K562 (cell line): ENCODE results near the gene NELFE. TPM values are rescaled to one million over a fixed set of nuclear protein-coding genes. Genes with fewer than 3 reads are reported as not detected.

Experiments
- E4F1 ChIP-seq: fragments of 250-450 bp; sonication (Bioruptor Pico); IDR thresholded peaks from 2 replicates; pipeline ENCODE4 v1.5.0; 2021; ENCODE audit warnings: mild to moderate bottlenecking, borderline replicate concordance
- ELK1 ChIP-seq: sonication (generic); formaldehyde crosslinking; IDR thresholded peaks from 2 replicates; pipeline ENCODE4 v1.8.1; 2022; ENCODE audit warnings: missing genetic modification reagents
- GABPB2 ChIP-seq: fragments of 250-450 bp; sonication (Bioruptor Pico); conservative IDR thresholded peaks from 2 replicates; pipeline ENCODE4 v1.5.1; 2021; ENCODE audit warnings: mild to moderate bottlenecking
- GATAD2A ChIP-seq: fragments of 450-650 bp; IDR thresholded peaks from 2 replicates; pipeline ENCODE4 v1.6.1; 2017
- GATAD2B ChIP-seq: fragments of 450-650 bp; IDR thresholded peaks from 2 replicates; pipeline ENCODE4 v1.6.1; 2017; ENCODE audit warnings: mild to moderate bottlenecking, borderline replicate concordance
- ILK ChIP-seq: fragments of 450-650 bp; IDR thresholded peaks from 2 replicates; pipeline ENCODE4 v1.6.1; 2016; ENCODE audit warnings: missing genetic modification characterization, low read depth, mild to moderate bottlenecking, missing compliant biosample characterization, moderate library complexity, borderline replicate concordance
- JUN ChIP-seq, 2 experiments: sonication (generic) in 1 of 2; formaldehyde crosslinking in 1 of 2; IDR thresholded peaks; 2 replicates each; pipeline versions ENCODE4 v1.6.1 to v1.8.0; 2012 to 2022; ENCODE audit warnings: borderline replicate concordance in 2 of 2, mild to moderate bottlenecking in 2 of 2, improper control_type of control experiment in 1 of 2, low read depth in 1 of 2, low read length in 1 of 2, missing genetic modification reagents in 1 of 2
- JUND ChIP-seq, 2 experiments: IDR thresholded peaks; 2 replicates in 1 of 2; 3 replicates in 1 of 2; pipeline ENCODE4 v1.6.1; 2011; ENCODE audit warnings: borderline replicate concordance in 2 of 2, low read depth in 2 of 2, low read length in 2 of 2, improper control_type of control experiment in 1 of 2, missing biosample characterization in 1 of 2, missing genetic modification characterization in 1 of 2, missing genetic modification reagents in 1 of 2
- KAT7 ChIP-seq: sonication (generic); formaldehyde crosslinking; IDR thresholded peaks from 2 replicates; pipeline ENCODE4 v1.8.0; 2022; ENCODE audit warnings: missing genetic modification reagents, mild to moderate bottlenecking, borderline replicate concordance
- MTA2 ChIP-seq: fragments of 450-650 bp; IDR thresholded peaks from 2 replicates; pipeline ENCODE4 v1.6.1; 2016; ENCODE audit warnings: low read depth
- PHB2 ChIP-seq: fragments of 450-650 bp; IDR thresholded peaks from 2 replicates; pipeline ENCODE4 v1.6.1; 2017; ENCODE audit warnings: low read depth
- PRPF4 ChIP-seq: fragments of 200-400 bp; formaldehyde crosslinking; IDR thresholded peaks from one replicate; pipeline ENCODE4 v1.6.1; 2017; ENCODE audit warnings: low read length, low read depth, mild to moderate bottlenecking; ENCODE audit not compliant: insufficient read depth, poor library complexity, severe bottlenecking
- RBM22 ChIP-seq: fragments of 200-400 bp; formaldehyde crosslinking; IDR thresholded peaks from 2 replicates; pipeline ENCODE4 v1.6.1; 2018; ENCODE audit warnings: low read length, low read depth; ENCODE audit not compliant: poor library complexity, severe bottlenecking
- SIN3B ChIP-seq: fragments of 450-650 bp; IDR thresholded peaks from 2 replicates; pipeline ENCODE4 v1.6.1; 2017; ENCODE audit warnings: low read depth, mild to moderate bottlenecking, moderate library complexity
- SNRNP70 ChIP-seq: fragments of 200-400 bp; formaldehyde crosslinking; optimal IDR thresholded peaks from 2 replicates; pipeline ENCODE3; 2017; ENCODE audit warnings: low read depth, low read length
- STAT5A ChIP-seq: IDR thresholded peaks from 2 replicates; pipeline ENCODE4 v1.6.1; 2012; ENCODE audit warnings: low read length, inconsistent platforms, borderline replicate concordance
- TBP ChIP-seq: optimal IDR thresholded peaks from 2 replicates; pipeline ENCODE3; 2011; ENCODE audit warnings: low read depth, low read length, improper control_type of control experiment
- TRIM28 ChIP-seq: fragments of 450-650 bp; IDR thresholded peaks from 2 replicates; pipeline ENCODE4 v1.6.1; 2017
- U2AF1 ChIP-seq: fragments of 200-400 bp; formaldehyde crosslinking; optimal IDR thresholded peaks from 2 replicates; pipeline ENCODE3; 2017; ENCODE audit warnings: mild to moderate bottlenecking, low read depth, low read length, moderate library complexity
- WHSC1 ChIP-seq: IDR thresholded peaks from one replicate; pipeline ENCODE4 v1.6.1; 2012; ENCODE audit warnings: low read length, control low read depth, inconsistent platforms
- ZNF274 ChIP-seq: IDR thresholded peaks from 2 replicates; pipeline ENCODE4 v1.6.1; 2011; ENCODE audit warnings: low read depth, mild to moderate bottlenecking, low read length, moderate library complexity, borderline replicate concordance
- polyA plus RNA-seq, 8 experiments: library from polyadenylated mRNA; depleted of rRNA in 4 of 8; stranded (reverse) in 5 of 8; unstranded in 3 of 8; fragments of >200 nt; fragmentation: Nextera tagmentation in 2 of 8; fragmentation: Illumina TruSeq in 1 of 8; extraction: Ambion mirVana in 2 of 8; extraction: Trizol in 1 of 8; gene quantifications; 2 replicates each; pipeline versions ENCODE4 v1.2.1 to v1.2.3, GENCODE V29; 2011 to 2014; ENCODE audit warnings: inconsistent platforms in 1 of 8, missing spikeins in 1 of 8
- total RNA-seq, 7 experiments: library from RNA; depleted of rRNA in 6 of 7; stranded (reverse); fragments of >200 nt in 6 of 7; fragmentation: Illumina TruSeq in 2 of 7; extraction: Trizol in 2 of 7; gene quantifications; 2 replicates each; pipeline versions ENCODE4 v1.2.1 to v1.2.3, GENCODE V29; 2011 to 2021; ENCODE audit warnings: low replicate concordance in 1 of 7
- TF ChIP-seq, protein P1 (sequence below): sonication (generic); formaldehyde crosslinking; IDR thresholded peaks from 2 replicates; pipeline ENCODE4 v1.8.1; 2022; ENCODE audit warnings: missing genetic modification reagents

The NELFE gene
- total and polyA plus RNA-seq, 9 of the 15 experiments (the other 6 are each of a cell fraction or from before 2014, with no cell fraction given), result 15.2 to 157 (median 91.5) TPM

DNA sequence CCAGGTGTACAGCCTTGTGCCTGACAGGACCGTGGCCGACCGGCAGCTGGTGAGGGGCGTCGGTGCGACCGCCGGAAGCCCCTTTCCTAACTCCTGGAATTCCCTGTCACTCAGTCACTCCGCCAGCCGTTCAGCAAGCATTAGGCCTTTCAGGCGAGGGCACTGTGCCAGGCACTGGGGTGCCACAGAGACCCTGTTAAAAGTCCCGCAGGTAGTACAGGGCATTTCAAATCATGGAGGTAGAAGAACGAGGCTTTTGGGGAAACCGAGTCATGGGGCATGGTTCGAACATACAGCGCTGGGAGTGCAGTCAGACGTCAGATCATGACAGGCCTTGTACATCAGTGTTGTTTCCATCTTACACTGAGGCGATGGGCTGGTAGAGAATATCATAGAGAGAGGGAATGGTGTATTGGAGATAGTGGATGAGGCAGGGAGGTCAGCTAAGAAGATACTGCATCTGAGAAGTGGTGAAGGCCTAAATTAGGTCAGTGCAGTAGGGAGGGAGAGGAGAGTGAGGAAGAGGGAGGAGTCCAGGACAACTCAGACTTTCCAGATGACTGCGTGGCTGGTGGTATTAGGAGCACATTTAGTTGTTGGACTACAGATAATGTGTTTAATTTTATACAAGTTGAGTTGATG, 14.1 kb upstream of the NELFE start (continued):
- no peak for TF ChIP-seq RBM22
- no peak for TF ChIP-seq E4F1 (CRISPR knock-in tag)
- peak; percentile 47 for TF ChIP-seq TBP
- TF ChIP-seq KAT7 (CRISPR knock-in tag), result peak; percentile 98
- TF ChIP-seq JUND (IDR thresholded peaks at IDR 0.05; ENCODE audit: borderline replicate concordance, low read depth, low read length), result peak; percentile 73
- TF ChIP-seq JUND (tag; IDR thresholded peaks at IDR 0.05; ENCODE audit: borderline replicate concordance, low read depth, low read length), result peak; percentile 88; the same call in 2 of the 3 replicates
- no peak for TF ChIP-seq JUN (IDR thresholded peaks at IDR 0.05; ENCODE audit: borderline replicate concordance, low read depth, low read length)
- TF ChIP-seq JUN (CRISPR knock-in tag; IDR thresholded peaks at IDR 0.05; ENCODE audit: borderline replicate concordance), result peak; percentile 43; the same call in 1 of the 2 replicates
- TF ChIP-seq, protein P1, sequence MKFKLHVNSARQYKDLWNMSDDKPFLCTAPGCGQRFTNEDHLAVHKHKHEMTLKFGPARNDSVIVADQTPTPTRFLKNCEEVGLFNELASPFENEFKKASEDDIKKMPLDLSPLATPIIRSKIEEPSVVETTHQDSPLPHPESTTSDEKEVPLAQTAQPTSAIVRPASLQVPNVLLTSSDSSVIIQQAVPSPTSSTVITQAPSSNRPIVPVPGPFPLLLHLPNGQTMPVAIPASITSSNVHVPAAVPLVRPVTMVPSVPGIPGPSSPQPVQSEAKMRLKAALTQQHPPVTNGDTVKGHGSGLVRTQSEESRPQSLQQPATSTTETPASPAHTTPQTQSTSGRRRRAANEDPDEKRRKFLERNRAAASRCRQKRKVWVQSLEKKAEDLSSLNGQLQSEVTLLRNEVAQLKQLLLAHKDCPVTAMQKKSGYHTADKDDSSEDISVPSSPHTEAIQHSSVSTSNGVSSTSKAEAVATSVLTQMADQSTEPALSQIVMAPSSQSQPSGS (CRISPR knock-in tag), result no peak
- no peak for TF ChIP-seq GABPB2 (CRISPR knock-in tag)
- TF ChIP-seq SIN3B, result no peak
- no peak for TF ChIP-seq GATAD2B
- TF ChIP-seq WHSC1, result no peak
- no peak for TF ChIP-seq U2AF1
- TF ChIP-seq STAT5A, result no peak
- TF ChIP-seq ELK1 (CRISPR knock-in tag), result no peak
- no peak for TF ChIP-seq ILK (tag)
- TF ChIP-seq MTA2, result no peak
- no peak for TF ChIP-seq SNRNP70
- TF ChIP-seq ZNF274, result no peak
- no peak for TF ChIP-seq PRPF4
- no peak for TF ChIP-seq GATAD2A
- TF ChIP-seq PHB2, result no peak; the same call in none of the 2 replicates
- no peak; the same call in 1 of the 2 replicates for TF ChIP-seq TRIM28
